Measurements from ENCODE around the gene PRDM8.

- TF ChIP-seq, protein P1, sequence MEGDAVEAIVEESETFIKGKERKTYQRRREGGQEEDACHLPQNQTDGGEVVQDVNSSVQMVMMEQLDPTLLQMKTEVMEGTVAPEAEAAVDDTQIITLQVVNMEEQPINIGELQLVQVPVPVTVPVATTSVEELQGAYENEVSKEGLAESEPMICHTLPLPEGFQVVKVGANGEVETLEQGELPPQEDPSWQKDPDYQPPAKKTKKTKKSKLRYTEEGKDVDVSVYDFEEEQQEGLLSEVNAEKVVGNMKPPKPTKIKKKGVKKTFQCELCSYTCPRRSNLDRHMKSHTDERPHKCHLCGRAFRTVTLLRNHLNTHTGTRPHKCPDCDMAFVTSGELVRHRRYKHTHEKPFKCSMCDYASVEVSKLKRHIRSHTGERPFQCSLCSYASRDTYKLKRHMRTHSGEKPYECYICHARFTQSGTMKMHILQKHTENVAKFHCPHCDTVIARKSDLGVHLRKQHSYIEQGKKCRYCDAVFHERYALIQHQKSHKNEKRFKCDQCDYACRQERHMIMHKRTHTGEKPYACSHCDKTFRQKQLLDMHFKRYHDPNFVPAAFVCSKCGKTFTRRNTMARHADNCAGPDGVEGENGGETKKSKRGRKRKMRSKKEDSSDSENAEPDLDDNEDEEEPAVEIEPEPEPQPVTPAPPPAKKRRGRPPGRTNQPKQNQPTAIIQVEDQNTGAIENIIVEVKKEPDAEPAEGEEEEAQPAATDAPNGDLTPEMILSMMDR (IDR thresholded peaks at IDR 0.05) = no peak
- no peak for TF ChIP-seq POLR2A (IDR thresholded peaks at IDR 0.05)
Measured at GRCh38 chr4:80207172-80207583, 9.9 kb downstream of the PRDM8 start.

All from esophagus squamous epithelium (tissue), 4 donors.